Uterus (tissue), 4 donors: ENCODE results near the gene ZNF536. TPM values are rescaled to one million over a fixed set of nuclear protein-coding genes. Genes with fewer than 3 reads are reported as not detected.
A peak's percentile ranks its signal among the peaks of the same experiment; 100 is the strongest.

ENCODE experiments used
- DNase-seq, 2 donors: peaks; one replicate each; pipeline ENCODE4 v3.0.0-alpha.2; 2019 to 2020
- H3K27ac ChIP-seq, 2 donors: fragments of 200-600 bp; sonication (generic); 1 replicate in 1 of 2; 2 replicates in 1 of 2; pipeline ENCODE4 v1.5.1; 2016 to 2018
- H3K27me3 ChIP-seq, 2 donors: fragments of 200-600 bp; sonication (generic); one replicate each; pipeline ENCODE4 v1.5.1; 2018 to 2019; ENCODE audit warnings: control low read depth in 1 of 2
- H3K36me3 ChIP-seq, 2 donors: fragments of 200-600 bp; sonication (generic); one replicate each; pipeline ENCODE4 v1.5.1; 2019; ENCODE audit warnings: control low read depth in 1 of 2
- H3K4me1 ChIP-seq, 2 donors: fragments of 200-600 bp; sonication (generic); one replicate each; pipeline ENCODE4 v1.5.1; 2018 to 2019; ENCODE audit warnings: control low read depth in 1 of 2
- H3K4me3 ChIP-seq, 2 donors: fragments of 200-600 bp; sonication (generic); 1 replicate in 1 of 2; 2 replicates in 1 of 2; pipeline ENCODE4 v1.5.1; 2018 to 2019; ENCODE audit warnings: mild to moderate bottlenecking in 1 of 2
- H3K9me3 ChIP-seq, 2 donors: fragments of 200-600 bp; sonication (generic); one replicate each; pipeline ENCODE4 v1.5.1; 2019; ENCODE audit warnings: control low read depth in 1 of 2
- CTCF ChIP-seq, 4 experiments: fragments of 200-600 bp in 2 of 4; fragments of 450-650 bp in 2 of 4; sonication (generic) in 2 of 4; IDR thresholded peaks; one replicate each; pipeline ENCODE4 v1.5.1; 2016 to 2019; ENCODE audit warnings: antibody characterized with exemption in 4 of 4, mild to moderate bottlenecking in 2 of 4, moderate library complexity in 1 of 4
- POLR2A ChIP-seq, 2 donors: fragments of 450-650 bp; IDR thresholded peaks; one replicate each; pipeline ENCODE4 v1.6.1; 2016; ENCODE audit warnings: antibody characterized with exemption in 2 of 2, mild to moderate bottlenecking in 1 of 2, moderate library complexity in 1 of 2
- intact Hi-C: fragments of 100-400 bp; cut with DNase I; formaldehyde crosslinking; loops from one replicate; pipeline ENCODE4 v1.15.1; 2023; ENCODE audit warnings: low total_unique reads
- total RNA-seq, 4 donors: library from RNA; depleted of rRNA in 3 of 4; stranded (reverse); fragments of >200 nt in 3 of 4; gene quantifications; one replicate each; pipeline versions ENCODE4 v1.1.0 to v1.2.4, GENCODE V29; 2014 to 2023
- donor health status: DM: yes; HTN: yes; CAD: no.

ZNF536 gene
- total RNA-seq, 4 donors from 2014 or later = 0.67 to 3.3 (median 2.8) TPM; not detected in 1

- no peak overlapping the region for H3K27ac ChIP-seq
- intact Hi-C loops = no loop called here
- no peaks in the 10 kb centered on the region for H3K36me3 ChIP-seq
- no peaks in the 10 kb centered on the region for H3K4me1 ChIP-seq
- H3K27me3 ChIP-seq = no peaks in the 10 kb centered on the region
- peak in 1 of 2 donors; percentile 26 for DNase-seq
- TF ChIP-seq POLR2A (IDR thresholded peaks at IDR 0.05) = no peak
- H3K4me3 ChIP-seq = no peak overlapping the region
- H3K9me3 ChIP-seq = no peaks in the 10 kb centered on the region
These were observed 46.4 kb upstream of the ZNF536 start for GRCh38 chr19:30325676-30326392.

GRCh38 chr19:30326393-30326710 is 45.8 kb upstream of the ZNF536 start:
- Histone ChIP-seq H3K4me1 (no peaks in the 10 kb centered on the region), H3K4me3 (no peak overlapping the region), H3K27me3 (no peaks in the 10 kb centered on the region), H3K27ac (no peak overlapping the region), H3K36me3 (no peaks in the 10 kb centered on the region), H3K9me3 (no peaks in the 10 kb centered on the region)
- intact Hi-C loops = no loop called here
- DNase-seq = no peak
- TF ChIP-seq CTCF (IDR thresholded peaks at IDR 0.05) (no peak), POLR2A (IDR thresholded peaks at IDR 0.05) (no peak)

GRCh38 chr19:30327331-30327730 is 44.9 kb upstream of the ZNF536 start:
- Histone ChIP-seq H3K4me1 (no peaks in the 10 kb centered on the region), H3K27me3 (no peaks in the 10 kb centered on the region), H3K9me3 (no peaks in the 10 kb centered on the region), H3K27ac (no peak overlapping the region), H3K36me3 (no peaks in the 10 kb centered on the region), H3K4me3 (no peak overlapping the region)
- DNase-seq = no peak
- TF ChIP-seq CTCF (IDR thresholded peaks at IDR 0.05) = no peak
- no peak for TF ChIP-seq POLR2A (IDR thresholded peaks at IDR 0.05)
- intact Hi-C loops = no loop called here

GRCh38 chr19:30328096-30328495 is 44.1 kb upstream of the ZNF536 start:
- Histone ChIP-seq H3K9me3 (no peaks in the 10 kb centered on the region), H3K36me3 (no peaks in the 10 kb centered on the region), H3K4me3 (no peak overlapping the region), H3K27me3 (no peaks in the 10 kb centered on the region), H3K27ac (no peak overlapping the region), H3K4me1 (no peaks in the 10 kb centered on the region)
- no peak for DNase-seq
- intact Hi-C loops = no loop called here
- TF ChIP-seq CTCF (IDR thresholded peaks at IDR 0.05) (no peak), POLR2A (IDR thresholded peaks at IDR 0.05) (no peak)

- H3K9me3 ChIP-seq = no peaks in the 10 kb centered on the region
- no peak for DNase-seq
- TF ChIP-seq POLR2A (IDR thresholded peaks at IDR 0.05) = no peak
- TF ChIP-seq CTCF (IDR thresholded peaks at IDR 0.05) = no peak
- no peaks in the 10 kb centered on the region for H3K27me3 ChIP-seq
- no peak overlapping the region for H3K4me3 ChIP-seq
- no peaks in the 10 kb centered on the region for H3K4me1 ChIP-seq
- no peaks in the 10 kb centered on the region for H3K36me3 ChIP-seq
- intact Hi-C loops = no loop called here
- no peak overlapping the region for H3K27ac ChIP-seq
These were observed 41.9 kb upstream of the ZNF536 start for GRCh38 chr19:30330266-30330665.
